HepG2 (cell line): Measurements from ENCODE around the gene TRIM31. TPM values are rescaled to one million over a fixed set of nuclear protein-coding genes. Genes with fewer than 3 reads are reported as not detected.

Experiments
- CHCHD3 ChIP-seq: sonication (generic); formaldehyde crosslinking; IDR thresholded peaks from 2 replicates; pipeline ENCODE4 v1.8.0; 2022; ENCODE audit warnings: mild to moderate bottlenecking, missing genetic modification reagents, moderate library complexity
- EHMT2 ChIP-seq: fragments of 200-600 bp; sonication (generic); IDR thresholded peaks from 2 replicates; pipeline ENCODE4 v1.7.0; 2017; ENCODE audit warnings: antibody characterized with exemption, low read depth, low read length, borderline replicate concordance
- JDP2 ChIP-seq: sonication (generic); formaldehyde crosslinking; IDR thresholded peaks from 2 replicates; pipeline ENCODE4 v1.8.1; 2022; ENCODE audit warnings: missing genetic modification reagents, borderline replicate concordance
- KAT8 ChIP-seq: IDR thresholded peaks from 2 replicates; pipeline ENCODE4 v1.6.1; 2016; ENCODE audit warnings: missing genetic modification reagents, missing compliant biosample characterization
- PCBP1 ChIP-seq: fragments of 200-400 bp; formaldehyde crosslinking; IDR thresholded peaks from 2 replicates; pipeline ENCODE4 v1.6.1; 2017; ENCODE audit warnings: mild to moderate bottlenecking, low read depth, low read length, borderline replicate concordance
- PITX1 ChIP-seq: sonication (generic); formaldehyde crosslinking; IDR thresholded peaks from 2 replicates; pipeline ENCODE4 v1.5.1; 2020; ENCODE audit warnings: mild to moderate bottlenecking, missing genetic modification reagents
- PRPF4 ChIP-seq: fragments of 200-400 bp; formaldehyde crosslinking; IDR thresholded peaks from 2 replicates; pipeline ENCODE4 v1.6.1; 2016; ENCODE audit warnings: low read length, low read depth; ENCODE audit not compliant: poor library complexity, severe bottlenecking
- RARA ChIP-seq: IDR thresholded peaks from 2 replicates; pipeline ENCODE4 v1.6.1; 2016; ENCODE audit warnings: missing genetic modification reagents, missing compliant biosample characterization
- SAFB2 ChIP-seq: sonication (generic); formaldehyde crosslinking; IDR thresholded peaks from 2 replicates; pipeline ENCODE4 v1.5.1; 2020; ENCODE audit warnings: missing genetic modification reagents, low read depth, mild to moderate bottlenecking, borderline replicate concordance
- ZNF292 ChIP-seq: sonication (generic); formaldehyde crosslinking; IDR thresholded peaks from 2 replicates; pipeline ENCODE4 v1.8.1; 2022; ENCODE audit warnings: mild to moderate bottlenecking, low read depth, missing genetic modification reagents, borderline replicate concordance
- ZNF775 ChIP-seq: sonication (generic); formaldehyde crosslinking; IDR thresholded peaks from 2 replicates; pipeline ENCODE4 v1.4.0; 2020; ENCODE audit warnings: missing genetic modification reagents, mild to moderate bottlenecking, moderate library complexity, borderline replicate concordance
- ZNF777 ChIP-seq: sonication (generic); formaldehyde crosslinking; IDR thresholded peaks from 2 replicates; pipeline ENCODE4 v1.4.0; 2020; ENCODE audit warnings: missing genetic modification reagents
- polyA plus RNA-seq, 8 experiments: library from polyadenylated mRNA; depleted of rRNA in 3 of 8; stranded (reverse) in 7 of 8; unstranded in 1 of 8; fragments of >200 nt; fragmentation: Illumina TruSeq in 4 of 8; extraction: Trizol in 4 of 8; gene quantifications; 2 replicates each; pipeline versions ENCODE4 v1.2.1 to v1.2.3, GENCODE V29; 2011 to 2016; ENCODE audit warnings: low read depth in 4 of 8, missing spikeins in 1 of 8, mixed read lengths in 1 of 8; ENCODE audit not compliant: insufficient read depth in 1 of 8
- total RNA-seq, 5 experiments: library from RNA; depleted of rRNA; stranded (reverse); fragments of >200 nt; fragmentation: Illumina TruSeq; extraction: Trizol; gene quantifications; 2 replicates each; pipeline ENCODE4 v1.2.3, GENCODE V29; 2016; ENCODE audit warnings: low read depth in 1 of 5
- TF ChIP-seq, protein P1 (sequence below): sonication (generic); formaldehyde crosslinking; IDR thresholded peaks from 2 replicates; pipeline ENCODE4 v1.8.0; 2022; ENCODE audit warnings: low read depth, missing genetic modification reagents
- TF ChIP-seq, protein P2 (sequence below): sonication (generic); formaldehyde crosslinking; IDR thresholded peaks from 2 replicates; pipeline ENCODE4 v1.8.0; 2022; ENCODE audit warnings: mild to moderate bottlenecking, missing genetic modification reagents
- TF ChIP-seq, protein P3 (sequence below): sonication (generic); formaldehyde crosslinking; IDR thresholded peaks from 2 replicates; pipeline ENCODE4 v1.4.0; 2020; ENCODE audit warnings: mild to moderate bottlenecking, missing genetic modification reagents
- TF ChIP-seq, protein P4 (sequence below): sonication (generic); formaldehyde crosslinking; IDR thresholded peaks from 2 replicates; pipeline ENCODE4 v1.4.0; 2020; ENCODE audit warnings: missing genetic modification reagents
- TF ChIP-seq, protein P5 (sequence below), 2 experiments: sonication (generic) in 1 of 2; formaldehyde crosslinking in 1 of 2; IDR thresholded peaks; 2 replicates each; pipeline versions ENCODE4 v1.4.0 to v1.6.1; 2018 to 2020; ENCODE audit warnings: missing genetic modification reagents in 2 of 2, borderline replicate concordance in 1 of 2, low read depth in 1 of 2, mild to moderate bottlenecking in 1 of 2, missing biosample characterization in 1 of 2

TRIM31 gene
- total and polyA plus RNA-seq, 2 of the 13 experiments (the other 11 are each of a cell fraction or from before 2014, with no cell fraction given): 0.13 to 0.51 TPM

DNA sequence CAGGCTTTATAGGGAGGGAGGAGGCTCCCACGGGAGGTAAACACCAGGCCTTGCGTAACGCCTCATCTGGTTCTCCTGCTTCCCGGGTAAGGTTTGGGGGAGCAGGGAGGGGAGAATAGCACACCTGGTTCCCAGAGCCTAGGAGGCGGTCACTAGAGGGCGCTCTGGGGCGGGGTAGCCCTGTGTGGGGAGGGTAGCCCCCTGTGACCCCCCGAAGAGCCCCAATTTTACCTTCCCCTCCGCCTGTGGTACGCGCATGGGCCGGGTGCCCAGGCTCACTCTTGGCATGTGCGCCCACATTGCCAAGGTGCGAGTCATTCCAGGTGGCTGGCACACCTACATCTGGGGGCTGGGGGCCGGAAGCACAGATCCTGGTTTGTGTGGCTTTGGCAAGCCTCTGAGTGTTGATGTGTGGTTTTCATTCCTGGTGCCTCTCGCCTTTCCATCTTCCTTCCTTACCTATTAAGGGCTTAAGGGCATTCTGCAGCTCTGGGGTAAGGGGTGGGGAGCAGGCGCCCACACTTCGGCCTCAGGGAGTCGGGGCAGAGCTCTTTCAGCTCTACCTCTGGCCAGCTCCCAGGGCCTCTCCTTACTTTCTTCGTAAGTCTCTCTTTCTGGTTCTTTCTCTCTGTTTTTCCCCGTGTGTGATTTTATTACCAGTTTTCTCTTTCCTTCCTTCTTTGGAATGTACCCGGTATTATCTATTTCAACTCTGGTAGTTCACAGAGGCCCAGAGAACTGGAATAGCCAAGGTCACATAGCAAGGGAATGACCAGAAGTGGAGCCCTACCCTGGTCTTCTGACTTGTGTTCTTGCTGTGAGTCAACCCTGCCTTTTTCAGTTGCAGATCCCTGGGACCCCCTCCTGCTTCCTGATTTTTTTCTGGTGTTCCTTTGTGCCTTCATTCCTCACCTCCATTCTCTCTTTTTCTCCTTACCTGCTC is 36.8 kb downstream of the TRIM31 start (continued):
- peak; percentile 34; the same call in 1 of the 2 replicates for TF ChIP-seq PITX1 (CRISPR knock-in tag)
- TF ChIP-seq, protein P1, sequence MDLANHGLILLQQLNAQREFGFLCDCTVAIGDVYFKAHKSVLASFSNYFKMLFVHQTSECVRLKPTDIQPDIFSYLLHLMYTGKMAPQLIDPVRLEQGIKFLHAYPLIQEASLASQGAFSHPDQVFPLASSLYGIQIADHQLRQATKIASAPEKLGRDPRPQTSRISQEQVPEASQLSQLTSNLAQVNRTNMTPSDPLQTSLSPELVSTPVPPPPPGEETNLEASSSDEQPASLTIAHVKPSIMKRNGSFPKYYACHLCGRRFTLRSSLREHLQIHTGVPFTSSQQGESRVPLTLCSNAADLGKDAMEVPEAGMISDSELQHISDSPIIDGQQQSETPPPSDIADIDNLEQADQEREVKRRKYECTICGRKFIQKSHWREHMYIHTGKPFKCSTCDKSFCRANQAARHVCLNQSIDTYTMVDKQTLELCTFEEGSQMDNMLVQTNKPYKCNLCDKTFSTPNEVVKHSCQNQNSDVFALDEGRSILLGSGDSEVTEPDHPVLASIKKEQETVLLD (CRISPR knock-in tag): no peak
- no peak for TF ChIP-seq ZNF775 (CRISPR knock-in tag)
- TF ChIP-seq, protein P2, sequence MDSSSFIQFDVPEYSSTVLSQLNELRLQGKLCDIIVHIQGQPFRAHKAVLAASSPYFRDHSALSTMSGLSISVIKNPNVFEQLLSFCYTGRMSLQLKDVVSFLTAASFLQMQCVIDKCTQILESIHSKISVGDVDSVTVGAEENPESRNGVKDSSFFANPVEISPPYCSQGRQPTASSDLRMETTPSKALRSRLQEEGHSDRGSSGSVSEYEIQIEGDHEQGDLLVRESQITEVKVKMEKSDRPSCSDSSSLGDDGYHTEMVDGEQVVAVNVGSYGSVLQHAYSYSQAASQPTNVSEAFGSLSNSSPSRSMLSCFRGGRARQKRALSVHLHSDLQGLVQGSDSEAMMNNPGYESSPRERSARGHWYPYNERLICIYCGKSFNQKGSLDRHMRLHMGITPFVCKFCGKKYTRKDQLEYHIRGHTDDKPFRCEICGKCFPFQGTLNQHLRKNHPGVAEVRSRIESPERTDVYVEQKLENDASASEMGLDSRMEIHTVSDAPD (CRISPR knock-in tag): peak; percentile 83; the same call in 1 of the 2 replicates
- TF ChIP-seq RARA (CRISPR knock-in tag): no peak
- 0 out of 2 replicates have a peak, but pooled peaks have one; percentile 50 for TF ChIP-seq PCBP1
- TF ChIP-seq JDP2 (CRISPR knock-in tag): no peak
- TF ChIP-seq ZNF777: no peak
- TF ChIP-seq CHCHD3 (CRISPR knock-in tag): no peak
- no peak for TF ChIP-seq KAT8
- TF ChIP-seq ZNF292: no peak
- TF ChIP-seq PRPF4: no peak
- TF ChIP-seq, protein P3, sequence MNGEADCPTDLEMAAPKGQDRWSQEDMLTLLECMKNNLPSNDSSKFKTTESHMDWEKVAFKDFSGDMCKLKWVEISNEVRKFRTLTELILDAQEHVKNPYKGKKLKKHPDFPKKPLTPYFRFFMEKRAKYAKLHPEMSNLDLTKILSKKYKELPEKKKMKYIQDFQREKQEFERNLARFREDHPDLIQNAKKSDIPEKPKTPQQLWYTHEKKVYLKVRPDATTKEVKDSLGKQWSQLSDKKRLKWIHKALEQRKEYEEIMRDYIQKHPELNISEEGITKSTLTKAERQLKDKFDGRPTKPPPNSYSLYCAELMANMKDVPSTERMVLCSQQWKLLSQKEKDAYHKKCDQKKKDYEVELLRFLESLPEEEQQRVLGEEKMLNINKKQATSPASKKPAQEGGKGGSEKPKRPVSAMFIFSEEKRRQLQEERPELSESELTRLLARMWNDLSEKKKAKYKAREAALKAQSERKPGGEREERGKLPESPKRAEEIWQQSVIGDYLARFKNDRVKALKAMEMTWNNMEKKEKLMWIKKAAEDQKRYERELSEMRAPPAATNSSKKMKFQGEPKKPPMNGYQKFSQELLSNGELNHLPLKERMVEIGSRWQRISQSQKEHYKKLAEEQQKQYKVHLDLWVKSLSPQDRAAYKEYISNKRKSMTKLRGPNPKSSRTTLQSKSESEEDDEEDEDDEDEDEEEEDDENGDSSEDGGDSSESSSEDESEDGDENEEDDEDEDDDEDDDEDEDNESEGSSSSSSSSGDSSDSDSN: no peak; the same call in 1 of the 2 replicates
- no peak; the same call in 1 of the 2 replicates for TF ChIP-seq SAFB2 (CRISPR knock-in tag)
- TF ChIP-seq EHMT2: no peak
- TF ChIP-seq, protein P4, sequence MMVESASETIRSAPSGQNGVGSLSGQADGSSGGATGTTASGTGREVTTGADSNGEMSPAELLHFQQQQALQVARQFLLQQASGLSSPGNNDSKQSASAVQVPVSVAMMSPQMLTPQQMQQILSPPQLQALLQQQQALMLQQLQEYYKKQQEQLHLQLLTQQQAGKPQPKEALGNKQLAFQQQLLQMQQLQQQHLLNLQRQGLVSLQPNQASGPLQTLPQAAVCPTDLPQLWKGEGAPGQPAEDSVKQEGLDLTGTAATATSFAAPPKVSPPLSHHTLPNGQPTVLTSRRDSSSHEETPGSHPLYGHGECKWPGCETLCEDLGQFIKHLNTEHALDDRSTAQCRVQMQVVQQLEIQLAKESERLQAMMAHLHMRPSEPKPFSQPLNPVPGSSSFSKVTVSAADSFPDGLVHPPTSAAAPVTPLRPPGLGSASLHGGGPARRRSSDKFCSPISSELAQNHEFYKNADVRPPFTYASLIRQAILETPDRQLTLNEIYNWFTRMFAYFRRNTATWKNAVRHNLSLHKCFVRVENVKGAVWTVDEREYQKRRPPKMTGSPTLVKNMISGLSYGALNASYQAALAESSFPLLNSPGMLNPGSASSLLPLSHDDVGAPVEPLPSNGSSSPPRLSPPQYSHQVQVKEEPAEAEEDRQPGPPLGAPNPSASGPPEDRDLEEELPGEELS (CRISPR knock-in tag): peak; percentile 68
- TF ChIP-seq, protein P5, sequence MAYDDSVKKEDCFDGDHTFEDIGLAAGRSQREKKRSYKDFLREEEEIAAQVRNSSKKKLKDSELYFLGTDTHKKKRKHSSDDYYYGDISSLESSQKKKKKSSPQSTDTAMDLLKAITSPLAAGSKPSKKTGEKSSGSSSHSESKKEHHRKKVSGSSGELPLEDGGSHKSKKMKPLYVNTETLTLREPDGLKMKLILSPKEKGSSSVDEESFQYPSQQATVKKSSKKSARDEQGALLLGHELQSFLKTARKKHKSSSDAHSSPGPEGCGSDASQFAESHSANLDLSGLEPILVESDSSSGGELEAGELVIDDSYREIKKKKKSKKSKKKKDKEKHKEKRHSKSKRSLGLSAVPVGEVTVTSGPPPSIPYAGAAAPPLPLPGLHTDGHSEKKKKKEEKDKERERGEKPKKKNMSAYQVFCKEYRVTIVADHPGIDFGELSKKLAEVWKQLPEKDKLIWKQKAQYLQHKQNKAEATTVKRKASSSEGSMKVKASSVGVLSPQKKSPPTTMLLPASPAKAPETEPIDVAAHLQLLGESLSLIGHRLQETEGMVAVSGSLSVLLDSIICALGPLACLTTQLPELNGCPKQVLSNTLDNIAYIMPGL (CRISPR knock-in tag; IDR thresholded peaks at IDR 0.05; ENCODE audit: borderline replicate concordance in 1 of 2, low read depth in 1 of 2): peak; percentile 77 to 89; a peak in 3 of 4 replicates
